ENCODE results near the gene MACROD2. TPM values are rescaled to one million over a fixed set of nuclear protein-coding genes. Genes with fewer than 3 reads are reported as not detected.

MACROD2 gene
- total RNA-seq, 1 experiment from 2014 or later: 3.7 TPM

DNA sequence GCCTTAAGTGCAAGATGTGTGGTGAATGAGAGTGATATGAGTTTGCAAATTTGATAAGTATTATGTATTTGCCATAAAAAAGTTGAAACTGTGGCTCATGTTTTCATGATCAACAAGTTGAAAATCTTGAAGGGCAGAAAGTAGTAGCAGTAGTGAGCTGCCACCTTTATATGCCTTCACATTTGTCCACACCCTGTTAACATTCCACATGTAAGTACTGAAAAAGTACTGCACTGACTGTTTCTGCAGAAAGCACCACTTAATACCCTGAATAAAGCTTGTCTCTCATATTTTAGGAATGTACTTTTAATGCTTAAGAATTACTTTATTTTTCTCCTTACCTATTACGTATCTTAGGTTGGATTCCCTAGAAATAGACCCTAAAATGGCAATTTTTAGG, 296.2 kb downstream of the MACROD2 start (continued):
- TF ChIP-seq ZBTB33 (IDR thresholded peaks at IDR 0.05; ENCODE audit: extremely low read depth, insufficient replicate concordance, low read length) (no peak), TCF7L2 (IDR thresholded peaks at IDR 0.05; ENCODE audit: borderline replicate concordance, extremely low read depth, insufficient read depth, insufficient read length) (no peak), FOSL1 (IDR thresholded peaks at IDR 0.05; ENCODE audit: low read depth) (no peak)

- H3K4me2 ChIP-seq (ENCODE audit: low read length): no peak overlapping the region
- H4K20me1 ChIP-seq (ENCODE audit: insufficient read depth): no peaks in the 10 kb centered on the region
- no peaks in the 10 kb centered on the region for H3K27me3 ChIP-seq (ENCODE audit: insufficient read depth, low read length)
- no peaks in the 10 kb centered on the region for H3K4me1 ChIP-seq (ENCODE audit: control insufficient read depth in 1 of 2, insufficient read depth in 2 of 2, low read length in 2 of 2)
- ChIA-PET POLR2A (no interaction called here), CTCF (no interaction called here), RAD21 (ENCODE audit: low non-redundant PET in 1 of 2, low total read pairs in 2 of 2, uncharacterized antibody in 2 of 2, unreplicated experiment in 2 of 2) (no interaction called here)
- H3K36me3 ChIP-seq (ENCODE audit: control insufficient read depth in 1 of 2, insufficient read depth in 2 of 2, low read length in 2 of 2): no peaks in the 10 kb centered on the region
- no peak overlapping the region for H3K9ac ChIP-seq (ENCODE audit: low read length)
- BruUV-seq (replicated peaks): no TSS peak
- intact Hi-C loops (cut with micrococcal nuclease): no loop called here
- ATAC-seq (no peak), DNase-seq (ENCODE audit: low read depth, low spot score) (no peak)
- no peaks in the 10 kb centered on the region for H3K9me2 ChIP-seq (ENCODE audit: insufficient read depth)
- H2AFZ ChIP-seq (ENCODE audit: low read depth, low read length, poor library complexity, severe bottlenecking): no peak overlapping the region
- no peak overlapping the region for H3K4me3 ChIP-seq (replicated peaks in 1 of 2; ENCODE audit: low read depth in 1 of 2, low read length in 2 of 2)
- no peak overlapping the region for H3K27ac ChIP-seq (ENCODE audit: low read depth, low read length)
- no peak for TF ChIP-seq CEBPB (IDR thresholded peaks at IDR 0.05; ENCODE audit: low read depth)
- TF ChIP-seq, protein P1, sequence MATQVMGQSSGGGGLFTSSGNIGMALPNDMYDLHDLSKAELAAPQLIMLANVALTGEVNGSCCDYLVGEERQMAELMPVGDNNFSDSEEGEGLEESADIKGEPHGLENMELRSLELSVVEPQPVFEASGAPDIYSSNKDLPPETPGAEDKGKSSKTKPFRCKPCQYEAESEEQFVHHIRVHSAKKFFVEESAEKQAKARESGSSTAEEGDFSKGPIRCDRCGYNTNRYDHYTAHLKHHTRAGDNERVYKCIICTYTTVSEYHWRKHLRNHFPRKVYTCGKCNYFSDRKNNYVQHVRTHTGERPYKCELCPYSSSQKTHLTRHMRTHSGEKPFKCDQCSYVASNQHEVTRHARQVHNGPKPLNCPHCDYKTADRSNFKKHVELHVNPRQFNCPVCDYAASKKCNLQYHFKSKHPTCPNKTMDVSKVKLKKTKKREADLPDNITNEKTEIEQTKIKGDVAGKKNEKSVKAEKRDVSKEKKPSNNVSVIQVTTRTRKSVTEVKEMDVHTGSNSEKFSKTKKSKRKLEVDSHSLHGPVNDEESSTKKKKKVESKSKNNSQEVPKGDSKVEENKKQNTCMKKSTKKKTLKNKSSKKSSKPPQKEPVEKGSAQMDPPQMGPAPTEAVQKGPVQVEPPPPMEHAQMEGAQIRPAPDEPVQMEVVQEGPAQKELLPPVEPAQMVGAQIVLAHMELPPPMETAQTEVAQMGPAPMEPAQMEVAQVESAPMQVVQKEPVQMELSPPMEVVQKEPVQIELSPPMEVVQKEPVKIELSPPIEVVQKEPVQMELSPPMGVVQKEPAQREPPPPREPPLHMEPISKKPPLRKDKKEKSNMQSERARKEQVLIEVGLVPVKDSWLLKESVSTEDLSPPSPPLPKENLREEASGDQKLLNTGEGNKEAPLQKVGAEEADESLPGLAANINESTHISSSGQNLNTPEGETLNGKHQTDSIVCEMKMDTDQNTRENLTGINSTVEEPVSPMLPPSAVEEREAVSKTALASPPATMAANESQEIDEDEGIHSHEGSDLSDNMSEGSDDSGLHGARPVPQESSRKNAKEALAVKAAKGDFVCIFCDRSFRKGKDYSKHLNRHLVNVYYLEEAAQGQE (IDR thresholded peaks at IDR 0.05; ENCODE audit: low read depth): no peak
- TF ChIP-seq JUND (IDR thresholded peaks at IDR 0.05): no peak
- TF ChIP-seq CTCF (IDR thresholded peaks at IDR 0.05 in 2 of 3, conservative IDR thresholded peaks at IDR 0.05 in 1 of 3; ENCODE audit: borderline replicate concordance in 1 of 3, insufficient read depth in 1 of 3, low read depth in 2 of 3, low read length in 2 of 3): no peak
- no peak for TF ChIP-seq ZFX (IDR thresholded peaks at IDR 0.05)
- no peaks in the 10 kb centered on the region for H3K79me2 ChIP-seq (ENCODE audit: insufficient read depth, low read length)
- no peaks in the 10 kb centered on the region for H3K9me3 ChIP-seq (ENCODE audit: control insufficient read depth in 1 of 2, insufficient read depth in 1 of 2, low read depth in 1 of 2, low read length in 2 of 2)
Observed at GRCh38 chr20:14295238-14295637, 299.9 kb downstream of the MACROD2 start.

Measured in HCT116 (cell line).